ENCODE data around the gene RYR3.

- TF ChIP-seq CTCF (conservative IDR thresholded peaks at IDR 0.05; ENCODE audit: low read length) (peak; percentile 50), EZH2phosphoT487 (IDR thresholded peaks at IDR 0.05; ENCODE audit: borderline replicate concordance) (no peak)
These were observed 81.7 kb downstream of the RYR3 start for GRCh38 chr15:33392453-33392852.
